ENCODE results near the gene S100A8.
"Not testable (repeated sequence)": the region's sequence is repeated elsewhere in the genome, so short reads cannot be mapped to it uniquely, and the experiment has no call there.

The S100A8 gene

DNA sequence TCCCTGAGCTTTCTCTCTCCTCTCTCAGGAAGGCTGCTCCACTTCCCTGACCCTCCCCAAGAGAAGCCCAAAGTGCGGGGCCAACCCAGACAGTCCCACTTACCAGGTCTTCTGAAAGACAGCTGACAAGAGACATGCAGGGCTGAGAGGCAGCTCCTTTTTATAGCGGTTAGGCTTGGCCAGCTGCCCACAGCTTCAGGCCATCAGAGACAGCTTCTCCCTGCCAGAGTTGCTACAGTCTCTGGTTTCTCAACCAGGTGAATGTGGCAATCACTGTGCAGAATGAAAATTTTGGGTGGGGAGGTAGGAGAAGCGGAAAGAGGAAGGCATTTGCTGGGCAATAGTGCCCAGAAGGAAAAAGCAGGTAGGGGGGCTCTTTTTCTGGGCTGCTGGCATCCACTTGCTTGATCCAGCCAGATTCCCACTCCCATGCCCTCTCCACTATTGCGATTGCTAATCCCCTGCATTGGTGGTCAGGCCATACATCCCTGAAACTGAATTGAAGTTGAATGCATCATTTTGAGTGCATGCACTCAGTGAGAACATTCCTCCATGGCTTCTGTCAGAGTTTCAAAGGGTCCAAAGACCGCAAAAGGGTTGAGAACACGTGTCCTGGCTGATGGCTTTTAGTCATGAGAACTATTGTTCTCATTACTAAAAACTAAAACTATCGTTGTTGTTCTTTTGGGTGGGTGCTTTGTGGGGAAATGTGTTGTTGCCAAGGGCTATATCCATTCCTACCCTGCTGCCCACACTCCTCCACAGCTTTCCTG is at the start of gene S100A8:
Gene S100A8 (minus strand): TSS at position 136 of the 773 bp plus-strand sequence. CDS start 538 bp downstream, outside the sequence.
- no peak for DNase-seq

GRCh38 chr1:153439273-153439672 is 48.4 kb upstream of the S100A8 start:
- no peak for DNase-seq

- no peak for DNase-seq
Observed at GRCh38 chr1:153438599-153438998, 47.7 kb upstream of the S100A8 start.

- no peak for DNase-seq
Observed at GRCh38 chr1:153437236-153437635, 46.4 kb upstream of the S100A8 start.

GRCh38 chr1:153434746-153435455 is 44.0 kb upstream of the S100A8 start:
- no peak for DNase-seq

GRCh38 chr1:153432874-153433681 is 42.2 kb upstream of the S100A8 start:
- no peak for DNase-seq

GRCh38 chr1:153431928-153432327 is 41.1 kb upstream of the S100A8 start:
- DNase-seq: no peak

GRCh38 chr1:153431427-153431826 is 40.6 kb upstream of the S100A8 start:
- DNase-seq: no peak

DNA sequence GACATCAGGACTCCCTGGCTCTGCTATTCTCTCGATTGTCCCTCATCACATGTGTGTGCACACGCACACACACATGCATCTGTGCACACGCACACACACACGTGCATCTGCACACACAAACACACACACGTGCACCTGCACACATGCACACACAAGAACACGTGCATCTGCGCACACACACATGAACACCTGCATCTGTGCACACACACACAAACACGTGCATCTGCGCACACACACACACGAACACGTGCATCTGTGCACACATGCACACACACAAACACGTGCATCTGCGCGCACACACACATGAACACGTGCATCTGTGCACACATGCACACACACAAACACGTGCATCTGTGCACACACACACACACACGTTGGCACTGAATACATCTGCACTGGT is 40.1 kb upstream of the S100A8 start:
- DNase-seq: no peak

DNA sequence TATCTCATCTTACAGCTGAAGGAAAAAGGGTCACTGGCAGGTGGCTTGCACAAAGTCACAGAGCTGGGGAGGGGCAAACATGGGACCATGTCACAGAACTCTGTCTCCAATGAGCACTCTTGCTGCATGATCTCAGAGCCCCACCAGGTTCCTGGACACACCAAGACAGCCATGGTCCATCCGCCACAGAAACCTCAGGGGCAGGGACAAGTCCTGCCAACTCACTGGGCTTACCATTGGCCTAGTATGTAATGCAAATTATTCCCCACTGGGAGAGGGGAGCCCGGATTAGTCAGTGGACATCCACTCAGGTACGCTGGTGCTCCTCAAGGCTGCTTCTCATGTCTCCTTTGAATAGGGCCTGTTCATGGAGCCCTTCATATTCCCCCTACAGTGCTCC is 39.7 kb upstream of the S100A8 start:
- no peak for DNase-seq

DNA sequence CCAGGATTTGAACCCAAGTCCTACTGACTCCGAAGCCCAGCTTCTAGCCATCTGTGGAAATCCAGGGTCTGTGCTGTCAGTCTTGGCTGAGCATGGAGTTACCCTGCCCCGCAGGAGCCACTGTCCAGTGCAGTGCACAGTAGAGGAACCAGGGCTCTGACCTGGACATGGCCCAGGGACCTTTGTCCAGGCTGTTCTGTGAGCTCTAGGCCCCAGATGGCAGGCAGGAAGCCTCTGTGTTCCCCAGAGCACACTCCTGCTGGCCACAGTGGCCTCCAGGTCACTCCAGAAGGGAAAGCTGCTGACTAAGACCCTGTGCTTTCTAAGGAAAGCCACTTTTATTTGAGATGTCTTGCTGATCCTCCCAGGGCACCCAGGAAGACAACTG is 39.3 kb upstream of the S100A8 start:
- no peak for DNase-seq

DNA sequence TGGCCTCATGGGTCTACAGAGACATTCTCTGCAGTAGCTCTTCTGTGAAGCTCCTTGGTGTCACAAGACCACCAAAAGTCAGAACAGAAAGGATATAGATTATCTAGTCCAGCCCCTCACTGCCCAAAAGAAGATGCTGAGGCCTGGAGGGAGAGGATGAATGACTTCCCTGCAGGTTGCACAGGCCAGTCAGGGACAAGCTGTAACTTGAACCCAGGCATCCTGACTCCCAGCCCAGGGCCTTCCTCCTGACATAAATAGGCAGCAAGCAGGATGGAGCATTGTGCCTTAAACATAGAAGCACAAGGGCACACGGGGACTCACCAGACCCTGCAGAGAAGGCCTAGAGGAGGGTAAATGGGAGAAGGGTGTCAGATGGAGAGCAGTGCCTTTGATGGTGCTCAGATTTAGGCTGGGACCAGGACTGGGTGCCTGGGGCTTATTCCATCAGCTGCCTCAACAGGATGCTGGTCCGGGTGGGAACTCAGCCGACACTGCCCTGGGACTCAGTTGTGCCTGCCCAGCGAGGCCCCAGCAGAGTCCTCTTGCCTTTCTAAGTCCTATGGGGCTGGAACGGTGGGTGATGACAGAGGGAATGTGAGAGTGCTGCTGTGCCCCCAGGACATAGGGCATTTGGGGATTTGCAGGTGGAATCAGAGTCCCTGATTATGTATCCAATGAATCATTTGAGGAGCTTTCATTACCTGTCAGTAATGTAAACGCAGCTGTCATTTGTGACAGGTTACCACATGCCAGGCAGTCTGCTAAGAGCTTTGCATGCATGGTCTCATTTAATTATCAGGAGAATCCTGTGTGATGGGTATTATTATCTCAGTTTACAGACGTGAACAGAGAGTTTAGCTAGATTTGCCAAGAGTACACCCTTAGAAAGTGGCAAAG is 38.6 kb upstream of the S100A8 start:
- no peak for DNase-seq

DNA sequence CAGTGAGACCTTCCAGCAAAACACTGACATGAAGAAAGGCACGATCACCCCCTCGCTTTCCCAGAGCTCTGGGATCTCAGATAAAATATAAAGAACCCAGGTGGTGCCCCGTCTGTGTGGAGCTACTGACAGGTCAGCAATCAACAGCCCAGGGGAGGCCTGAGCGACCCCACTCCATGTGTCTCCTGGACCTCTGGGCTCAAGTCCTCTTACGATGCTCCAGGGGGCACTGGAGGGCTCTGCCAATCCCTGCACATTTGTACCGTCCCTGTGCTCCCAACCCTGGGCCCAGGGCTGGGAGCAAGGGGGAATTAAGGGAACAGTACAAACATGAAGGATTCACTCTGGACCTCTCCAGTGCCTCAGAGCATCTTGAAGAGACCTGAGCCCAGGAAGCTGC is 37.9 kb upstream of the S100A8 start:
- DNase-seq: no peak

DNA sequence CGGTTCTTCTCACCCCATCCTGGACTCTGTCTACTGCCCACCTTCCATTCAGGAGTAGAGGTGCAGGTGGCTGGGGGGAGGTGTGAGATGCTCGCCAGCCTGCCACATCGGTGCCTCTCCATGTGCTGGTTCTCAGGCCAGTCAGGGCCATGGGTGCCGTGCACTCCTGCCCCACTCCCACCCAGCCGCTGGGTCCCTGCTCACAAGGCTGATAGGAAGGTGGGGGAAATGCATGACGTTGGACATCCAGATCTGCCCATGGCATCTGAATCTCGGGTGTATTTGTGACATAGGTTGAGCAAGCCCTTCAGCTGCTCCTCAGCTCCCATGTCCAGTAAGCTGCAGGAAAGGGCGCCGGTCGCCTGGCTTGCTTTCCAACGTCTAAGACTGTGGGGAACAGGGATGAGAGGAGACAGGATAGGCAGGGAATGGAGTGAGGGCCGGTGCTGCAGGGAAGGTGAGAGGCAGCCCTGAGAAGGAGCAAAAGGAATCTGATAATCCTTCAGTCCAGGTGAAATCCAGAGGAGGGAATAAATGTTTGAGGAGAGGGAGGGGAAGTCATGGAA is 37.3 kb upstream of the S100A8 start:
- DNase-seq: no peak

DNA sequence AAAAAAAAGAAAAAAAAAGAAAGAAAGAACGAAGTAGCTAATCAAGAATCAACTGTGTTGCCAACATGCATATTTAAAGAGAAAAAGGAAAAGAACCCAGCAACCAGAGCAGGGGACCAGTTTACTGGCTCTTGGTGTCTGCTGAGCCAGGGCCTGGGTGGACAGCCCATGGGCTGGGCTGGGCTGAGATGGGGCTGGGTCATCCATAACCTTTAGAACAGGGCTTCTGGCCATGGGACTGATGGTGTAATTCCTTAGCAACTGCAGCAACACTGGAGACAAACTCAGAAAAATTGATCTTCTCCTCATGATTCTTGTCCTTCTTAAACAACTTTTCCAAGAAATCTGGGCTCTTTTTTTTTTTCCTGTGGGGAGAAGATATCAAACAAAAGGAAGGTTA is 35.9 kb upstream of the S100A8 start:
- no peak for DNase-seq

- DNase-seq: peak; percentile 73
Observed at GRCh38 chr1:153422450-153423068, 31.7 kb upstream of the S100A8 start.

GRCh38 chr1:153420306-153420705 is 29.4 kb upstream of the S100A8 start:
- DNase-seq: no peak

GRCh38 chr1:153419436-153419793 is 28.5 kb upstream of the S100A8 start:
- not testable (repeated sequence) for DNase-seq

DNA sequence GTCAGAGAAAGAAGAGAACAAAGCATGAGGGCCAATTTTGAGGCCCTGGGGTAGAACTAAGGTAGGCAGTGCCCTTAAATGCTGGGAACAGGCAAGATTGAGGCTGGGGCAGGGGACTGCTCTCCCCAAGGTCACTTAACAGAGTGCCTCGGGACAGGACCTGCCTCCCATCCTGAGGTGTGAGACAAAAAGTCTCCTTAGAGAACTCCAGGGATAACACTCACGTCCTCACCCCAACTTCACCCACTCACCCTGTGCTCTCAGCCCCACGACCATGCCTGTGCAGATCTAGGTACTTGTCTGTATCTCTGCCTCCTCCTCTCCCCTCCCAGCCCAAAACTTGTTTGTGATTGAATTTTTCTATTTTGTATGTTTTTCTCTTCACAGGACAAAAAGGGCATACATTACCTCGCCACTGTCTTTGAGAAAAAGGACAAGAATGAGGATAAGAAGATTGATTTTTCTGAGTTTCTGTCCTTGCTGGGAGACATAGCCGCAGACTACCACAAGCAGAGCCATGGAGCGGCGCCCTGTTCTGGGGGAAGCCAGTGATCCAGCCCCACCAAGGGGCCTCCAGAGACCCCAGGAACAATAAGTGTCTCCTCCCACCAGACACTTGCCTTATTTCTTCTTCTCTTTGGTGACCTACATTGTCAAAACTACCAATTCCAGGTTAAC is 28.0 kb upstream of the S100A8 start:
- not testable (repeated sequence) for DNase-seq

DNA sequence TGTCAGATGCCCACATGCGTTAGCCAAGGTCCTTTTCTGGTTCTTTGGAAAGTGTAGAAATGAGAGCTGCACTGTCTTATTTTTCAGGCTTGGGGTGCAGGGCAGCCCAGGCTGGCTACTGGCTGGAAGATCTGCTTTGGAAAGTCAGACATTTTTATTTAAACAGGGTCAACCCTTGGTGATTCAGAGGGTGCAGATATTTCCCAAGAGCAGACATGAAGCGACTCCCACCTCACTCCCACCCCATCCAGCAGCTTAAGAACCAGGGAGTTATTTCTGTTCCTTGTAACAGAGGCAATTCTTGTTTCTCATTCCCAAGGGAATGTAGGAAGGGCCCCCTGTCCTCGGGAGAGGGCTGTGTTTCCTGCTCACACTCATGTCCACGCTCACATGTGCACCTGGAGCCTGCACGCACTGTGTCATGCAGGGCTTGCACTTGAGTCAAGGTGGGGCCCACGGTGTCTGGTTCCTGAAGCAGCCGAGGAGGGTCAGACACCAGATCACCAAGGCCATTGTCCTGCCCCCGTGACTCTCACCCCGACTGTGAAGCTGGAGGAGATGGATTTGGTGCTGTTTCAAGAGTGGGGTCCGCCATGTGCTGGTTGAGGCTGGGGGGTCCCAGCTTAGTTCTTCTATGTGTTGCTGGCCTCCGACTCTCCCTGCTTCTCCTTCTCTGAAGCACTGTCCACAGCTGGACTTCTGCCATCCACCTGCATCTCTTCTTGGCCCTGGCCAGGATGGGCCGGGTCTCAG is 26.4 kb upstream of the S100A8 start:
- no peak for DNase-seq
